ENCODE measurements around the gene XPNPEP2. TPM values are rescaled to one million over a fixed set of nuclear protein-coding genes. Genes with fewer than 3 reads are reported as not detected.

XPNPEP2 gene
- total RNA-seq, 1 donor from 2014 or later: not detected

DNA sequence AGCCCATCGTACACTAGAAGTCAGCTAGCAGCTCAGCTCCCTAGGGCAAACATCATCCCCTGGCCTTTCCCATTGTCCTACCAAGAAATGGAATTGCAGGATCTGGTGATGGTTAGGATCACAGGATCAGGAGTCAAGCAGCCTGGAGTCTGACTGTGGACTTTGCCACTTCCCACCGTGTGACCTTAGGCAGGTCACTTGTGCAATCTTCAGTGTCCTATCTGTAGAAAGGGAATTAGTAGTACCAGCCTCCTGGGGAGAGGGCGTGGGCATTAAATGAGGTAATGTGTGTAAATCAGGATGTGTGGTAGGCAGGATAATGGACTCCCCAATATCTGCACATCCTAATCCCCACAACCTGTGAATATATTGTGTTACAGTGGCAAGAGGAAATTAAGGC, 45.4 kb upstream of the XPNPEP2 start:
- no peaks in the 10 kb centered on the region for H3K9me3 ChIP-seq (ENCODE audit: insufficient read depth, low read depth, low read length)
- Mint-ChIP-seq H3K9me3 (ENCODE audit: unreplicated experiment) (no peaks in the 10 kb centered on the region), H3K27ac (ENCODE audit: unreplicated experiment) (no peak overlapping the region), H3K27me3 (ENCODE audit: low read depth, unreplicated experiment) (peaks cover 9% of the 10 kb centered on the region), H3K4me1 (ENCODE audit: low read depth, unreplicated experiment) (no peaks in the 10 kb centered on the region), H3K36me3 (ENCODE audit: low read depth, unreplicated experiment) (no peaks in the 10 kb centered on the region), H3K4me3 (ENCODE audit: unreplicated experiment) (no peak overlapping the region)
- H3K79me2 ChIP-seq (ENCODE audit: insufficient read depth, low read length): no peaks in the 10 kb centered on the region
- H3K4me3 ChIP-seq (ENCODE audit: insufficient read depth, low read depth, low read length): no peak overlapping the region
- DNase-seq (ENCODE audit: low read depth) (no peak), FAIRE-seq (no peak)
- H3K4me1 ChIP-seq (ENCODE audit: insufficient read depth, low read length): no peaks in the 10 kb centered on the region
- H4K20me1 ChIP-seq (ENCODE audit: insufficient read depth, low read length): no peaks in the 10 kb centered on the region
- no peak overlapping the region for H3K27ac ChIP-seq (ENCODE audit: low read depth, low read length)
- no peaks in the 10 kb centered on the region for H3K36me3 ChIP-seq (ENCODE audit: insufficient read depth, low read length)
- H3K9ac ChIP-seq (ENCODE audit: low read length): no peak overlapping the region
- no peaks in the 10 kb centered on the region for H3K27me3 ChIP-seq (ENCODE audit: insufficient read depth, low read length)
- TF ChIP-seq, protein P1, sequence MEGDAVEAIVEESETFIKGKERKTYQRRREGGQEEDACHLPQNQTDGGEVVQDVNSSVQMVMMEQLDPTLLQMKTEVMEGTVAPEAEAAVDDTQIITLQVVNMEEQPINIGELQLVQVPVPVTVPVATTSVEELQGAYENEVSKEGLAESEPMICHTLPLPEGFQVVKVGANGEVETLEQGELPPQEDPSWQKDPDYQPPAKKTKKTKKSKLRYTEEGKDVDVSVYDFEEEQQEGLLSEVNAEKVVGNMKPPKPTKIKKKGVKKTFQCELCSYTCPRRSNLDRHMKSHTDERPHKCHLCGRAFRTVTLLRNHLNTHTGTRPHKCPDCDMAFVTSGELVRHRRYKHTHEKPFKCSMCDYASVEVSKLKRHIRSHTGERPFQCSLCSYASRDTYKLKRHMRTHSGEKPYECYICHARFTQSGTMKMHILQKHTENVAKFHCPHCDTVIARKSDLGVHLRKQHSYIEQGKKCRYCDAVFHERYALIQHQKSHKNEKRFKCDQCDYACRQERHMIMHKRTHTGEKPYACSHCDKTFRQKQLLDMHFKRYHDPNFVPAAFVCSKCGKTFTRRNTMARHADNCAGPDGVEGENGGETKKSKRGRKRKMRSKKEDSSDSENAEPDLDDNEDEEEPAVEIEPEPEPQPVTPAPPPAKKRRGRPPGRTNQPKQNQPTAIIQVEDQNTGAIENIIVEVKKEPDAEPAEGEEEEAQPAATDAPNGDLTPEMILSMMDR (IDR thresholded peaks at IDR 0.05; ENCODE audit: insufficient read depth, low read depth, low read length): no peak
- no peak for TF ChIP-seq EZH2 (IDR thresholded peaks at IDR 0.05; ENCODE audit: insufficient read depth, low read length)
- H2AFZ ChIP-seq (ENCODE audit: low read depth, low read length): no peak overlapping the region
- no peak overlapping the region for H3K4me2 ChIP-seq (ENCODE audit: low read length)

DNA sequence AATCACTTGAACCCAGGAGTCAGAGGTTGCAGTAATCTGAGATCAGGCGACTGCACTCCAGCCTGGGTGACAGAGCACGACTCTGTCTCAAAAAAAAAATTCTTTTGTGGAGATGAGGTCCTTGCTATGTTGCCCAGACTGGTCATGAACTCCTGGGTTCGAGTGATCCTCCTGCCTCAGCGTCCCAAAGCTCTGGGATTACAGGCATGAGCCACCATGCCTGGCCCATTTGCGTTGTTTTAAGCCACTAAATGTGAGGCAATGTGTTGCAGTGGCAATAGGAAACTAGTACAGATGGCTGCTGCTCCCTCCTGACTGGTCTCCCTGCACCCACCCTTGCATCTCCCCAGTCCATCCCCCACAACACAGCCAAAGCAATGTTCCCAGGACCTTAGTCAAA, 44.0 kb upstream of the XPNPEP2 start:
- H3K27me3 Mint-ChIP-seq (ENCODE audit: low read depth, unreplicated experiment): peaks cover 6% of the 10 kb centered on the region
- Histone ChIP-seq H2AFZ (ENCODE audit: low read depth, low read length) (no peak overlapping the region), H3K4me2 (ENCODE audit: low read length) (no peak overlapping the region), H4K20me1 (ENCODE audit: insufficient read depth, low read length) (no peaks in the 10 kb centered on the region), H3K79me2 (ENCODE audit: insufficient read depth, low read length) (no peaks in the 10 kb centered on the region), H3K36me3 (ENCODE audit: insufficient read depth, low read length) (no peaks in the 10 kb centered on the region), H3K9me3 (ENCODE audit: insufficient read depth, low read depth, low read length) (no peaks in the 10 kb centered on the region), H3K4me1 (ENCODE audit: insufficient read depth, low read length) (no peaks in the 10 kb centered on the region), H3K4me3 (ENCODE audit: insufficient read depth, low read depth, low read length) (no peak overlapping the region), H3K9ac (ENCODE audit: low read length) (no peak overlapping the region), H3K27ac (ENCODE audit: low read depth, low read length) (no peak overlapping the region), H3K27me3 (ENCODE audit: insufficient read depth, low read length) (no peaks in the 10 kb centered on the region)
- no peaks in the 10 kb centered on the region for H3K4me1 Mint-ChIP-seq (ENCODE audit: low read depth, unreplicated experiment)
- DNase-seq (ENCODE audit: low read depth) (no peak), FAIRE-seq (no peak)
- H3K36me3 Mint-ChIP-seq (ENCODE audit: low read depth, unreplicated experiment): no peaks in the 10 kb centered on the region
- no peak overlapping the region for H3K27ac Mint-ChIP-seq (ENCODE audit: unreplicated experiment)
- H3K4me3 Mint-ChIP-seq (ENCODE audit: unreplicated experiment): no peak overlapping the region
- TF ChIP-seq, protein P1 (IDR thresholded peaks at IDR 0.05; ENCODE audit: insufficient read depth, low read depth, low read length): no peak
- TF ChIP-seq EZH2 (IDR thresholded peaks at IDR 0.05; ENCODE audit: insufficient read depth, low read length): no peak
- no peaks in the 10 kb centered on the region for H3K9me3 Mint-ChIP-seq (ENCODE audit: unreplicated experiment)

DNA sequence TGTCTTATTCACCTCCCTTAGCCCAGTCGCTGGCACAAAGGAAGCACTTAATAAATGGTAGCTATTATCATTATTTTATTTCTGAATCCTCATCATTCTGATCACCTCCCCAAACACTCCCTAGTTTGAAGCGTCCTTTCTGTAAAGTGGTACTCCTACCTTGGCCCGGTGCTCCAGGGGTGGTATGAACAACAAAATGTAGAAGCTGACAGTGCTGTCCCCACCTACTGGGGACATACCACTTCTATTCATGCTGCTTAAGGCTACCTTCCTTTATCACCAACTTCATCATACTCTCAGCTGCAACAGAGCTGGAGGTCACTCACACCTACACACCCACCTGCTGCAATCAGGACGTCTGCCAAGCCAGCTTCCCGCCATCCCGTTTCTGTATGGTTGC, 43.2 kb upstream of the XPNPEP2 start:
- H3K79me2 ChIP-seq (ENCODE audit: insufficient read depth, low read length): no peaks in the 10 kb centered on the region
- H2AFZ ChIP-seq (ENCODE audit: low read depth, low read length): no peak overlapping the region
- peaks cover 11% of the 10 kb centered on the region for H3K27me3 Mint-ChIP-seq (ENCODE audit: low read depth, unreplicated experiment)
- no peak for FAIRE-seq
- no peaks in the 10 kb centered on the region for H3K36me3 Mint-ChIP-seq (ENCODE audit: low read depth, unreplicated experiment)
- H3K9me3 ChIP-seq (ENCODE audit: insufficient read depth, low read depth, low read length): no peaks in the 10 kb centered on the region
- H3K27ac ChIP-seq (ENCODE audit: low read depth, low read length): no peak overlapping the region
- no peaks in the 10 kb centered on the region for H3K9me3 Mint-ChIP-seq (ENCODE audit: unreplicated experiment)
- TF ChIP-seq EZH2 (IDR thresholded peaks at IDR 0.05; ENCODE audit: insufficient read depth, low read length): no peak
- TF ChIP-seq, protein P1 (IDR thresholded peaks at IDR 0.05; ENCODE audit: insufficient read depth, low read depth, low read length): no peak
- no peaks in the 10 kb centered on the region for H4K20me1 ChIP-seq (ENCODE audit: insufficient read depth, low read length)
- no peaks in the 10 kb centered on the region for H3K4me1 ChIP-seq (ENCODE audit: insufficient read depth, low read length)
- no peaks in the 10 kb centered on the region for H3K4me1 Mint-ChIP-seq (ENCODE audit: low read depth, unreplicated experiment)
- H3K27me3 ChIP-seq (ENCODE audit: insufficient read depth, low read length): no peaks in the 10 kb centered on the region
- no peak overlapping the region for H3K4me2 ChIP-seq (ENCODE audit: low read length)
- H3K4me3 ChIP-seq (ENCODE audit: insufficient read depth, low read depth, low read length): no peak overlapping the region
- H3K4me3 Mint-ChIP-seq (ENCODE audit: unreplicated experiment): no peak overlapping the region
- no peak for DNase-seq (ENCODE audit: low read depth)
- H3K9ac ChIP-seq (ENCODE audit: low read length): no peak overlapping the region
- H3K27ac Mint-ChIP-seq (ENCODE audit: unreplicated experiment): no peak overlapping the region
- no peaks in the 10 kb centered on the region for H3K36me3 ChIP-seq (ENCODE audit: insufficient read depth, low read length)
